Measurements from ENCODE around the gene POLR3G.

DNA sequence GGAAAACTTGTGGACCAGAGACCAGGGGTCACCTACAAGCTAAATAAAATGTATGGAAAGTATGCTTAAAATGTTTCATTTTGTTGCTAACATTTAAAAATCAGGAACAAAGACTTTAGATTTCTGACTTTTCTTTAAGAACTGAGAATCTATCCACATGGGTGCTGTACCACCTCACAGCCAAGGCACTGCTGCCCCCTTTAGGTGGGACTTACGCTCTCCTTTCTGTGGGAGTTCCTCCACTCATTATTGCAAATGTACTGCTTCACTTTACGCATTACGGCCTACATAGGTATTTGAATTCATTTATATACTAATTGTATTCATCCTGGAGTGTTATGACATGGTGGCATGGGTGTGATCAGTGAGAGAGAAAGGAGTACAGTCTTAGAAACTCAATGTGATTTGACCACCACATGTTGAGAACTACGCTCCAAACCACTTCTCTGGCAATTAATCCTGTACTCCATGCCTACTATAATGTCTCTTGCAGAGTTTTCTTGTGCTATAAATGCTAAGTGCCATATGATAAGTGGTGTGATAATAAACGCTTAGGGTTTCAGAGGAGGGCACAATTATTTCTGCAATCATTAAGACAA is 40.4 kb upstream of the POLR3G start:
- TF ChIP-seq CTCF (conservative IDR thresholded peaks at IDR 0.05) (peak; percentile 75), ZFX (IDR thresholded peaks at IDR 0.05) (no peak)
